Fibroblast of skin of abdomen (primary cell): ENCODE data around the gene DDRGK1.
A peak's percentile ranks its signal among the peaks of the same experiment; 100 is the strongest.
"Not testable (repeated sequence)": the region's sequence is repeated elsewhere in the genome, so short reads cannot be mapped to it uniquely, and the experiment has no call there.

Experiments used
- DNase-seq: peaks from one replicate; pipeline ENCODE4 v3.0.0-alpha.2; 2013

The DDRGK1 gene

GRCh38 chr20:3215359-3215917, 11.0 kb upstream of the DDRGK1 start:
- DNase-seq: not testable (repeated sequence)

- no peak for DNase-seq
Observed at GRCh38 chr20:3213226-3213625, 8.7 kb upstream of the DDRGK1 start.

DNA sequence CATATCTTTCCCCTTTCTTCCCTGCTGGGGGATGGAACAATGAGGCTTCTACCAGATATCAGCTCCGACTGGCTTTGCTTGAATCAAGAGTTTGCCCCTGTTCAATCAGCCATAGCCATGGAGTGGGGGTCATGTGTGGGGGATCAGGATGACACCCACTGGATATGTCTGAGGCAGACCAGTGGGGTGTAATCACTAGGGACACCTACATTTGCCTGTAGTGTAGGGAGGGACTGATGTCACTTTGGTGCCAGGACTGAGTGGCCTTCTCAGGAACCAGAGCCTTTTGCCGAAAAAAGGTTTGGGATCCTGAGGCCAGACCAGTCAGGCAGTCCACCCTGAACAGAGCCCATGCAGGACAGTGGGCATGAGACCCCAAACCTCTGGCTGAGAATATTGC, 5.9 kb upstream of the DDRGK1 start:
- DNase-seq: no peak

DNA sequence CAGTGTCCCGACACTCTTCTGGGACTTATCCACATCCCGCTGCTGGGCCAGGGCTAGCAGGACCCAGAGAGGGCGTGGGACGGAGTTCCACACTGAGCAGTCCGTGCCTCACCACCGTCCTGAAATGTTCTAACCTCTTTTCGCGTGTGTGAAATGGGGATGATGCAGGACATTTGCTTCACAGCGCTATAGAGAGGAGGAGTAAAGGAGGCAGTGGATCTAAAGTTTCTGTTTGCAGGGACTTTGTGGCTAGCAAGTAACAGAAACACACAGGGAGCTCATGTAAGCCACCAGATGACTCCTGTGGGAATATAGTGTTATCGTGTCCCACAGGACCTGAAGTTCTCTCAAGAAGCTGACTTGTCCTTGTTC, 5.5 kb upstream of the DDRGK1 start:
- no peak for DNase-seq

DNA sequence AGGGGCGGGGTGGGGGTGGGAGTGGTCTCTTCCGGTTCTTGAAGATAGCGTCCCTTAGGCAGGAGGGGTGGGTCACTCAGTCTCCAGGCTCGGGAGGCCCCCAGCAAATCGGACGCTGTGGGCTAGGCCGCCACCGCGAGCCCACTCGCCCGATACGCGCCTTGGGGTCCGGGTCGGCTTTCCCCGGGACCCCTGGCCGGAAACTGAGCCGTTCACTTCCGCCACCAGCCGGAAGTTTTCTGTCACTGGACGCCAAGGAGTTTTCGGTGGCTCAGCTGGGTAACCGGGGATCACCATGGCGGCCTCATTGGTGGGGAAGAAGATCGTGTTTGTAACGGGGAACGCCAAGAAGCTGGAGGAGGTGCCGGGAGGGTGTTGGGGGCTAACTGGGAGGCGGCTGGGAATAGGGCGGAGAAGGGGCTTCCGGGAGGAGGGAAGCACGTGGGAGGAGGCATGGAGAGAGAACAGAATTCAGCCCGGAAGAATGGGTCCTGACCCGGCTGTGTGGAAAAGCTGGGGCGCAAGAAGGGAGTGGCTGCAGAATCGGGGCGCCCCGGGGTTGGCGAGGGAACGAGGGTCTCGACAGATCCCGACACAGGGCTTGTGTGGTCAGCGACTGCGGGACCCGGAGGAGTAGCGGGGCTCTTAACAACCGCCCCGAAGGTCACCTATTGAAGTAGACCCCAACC, 4.9 kb upstream of the DDRGK1 start, which contains the start of gene ITPA:
Gene ITPA (plus strand): TSS at position 242 of the 689 bp plus-strand sequence. CDS start 54 bp downstream, at position 296.
- peak; percentile 26 for DNase-seq

DNA sequence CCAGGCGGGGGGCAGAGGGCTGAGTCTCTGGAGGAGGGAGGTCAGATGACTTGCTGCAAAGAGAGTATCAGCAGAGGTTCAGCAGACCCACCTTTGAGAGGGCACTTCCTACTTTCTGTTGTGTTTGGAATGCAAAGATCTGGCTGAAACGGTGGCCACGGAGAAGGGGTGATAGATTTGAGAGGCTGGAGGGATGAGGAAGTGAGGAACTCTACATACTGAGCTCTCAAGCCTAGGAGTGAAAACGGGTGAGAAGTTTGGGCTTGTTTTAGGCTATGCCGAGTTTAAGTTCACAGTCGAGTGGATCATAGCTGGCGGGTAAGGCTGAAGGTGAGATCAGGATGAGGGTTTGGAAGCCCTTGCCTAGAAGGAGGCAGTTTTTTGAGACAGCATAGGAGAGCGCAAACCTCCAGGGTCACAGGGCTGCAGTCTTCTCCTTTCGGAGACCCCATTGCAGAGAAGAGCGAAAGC, 4.3 kb upstream of the DDRGK1 start:
- no peak for DNase-seq

- DNase-seq: peak; percentile 10
Observed at GRCh38 chr20:3203315-3204123, 963 bp downstream of the DDRGK1 start.

- no peak for DNase-seq
Observed at GRCh38 chr20:3202965-3203314, 1.5 kb downstream of the DDRGK1 start.

- DNase-seq: no peak
Observed at GRCh38 chr20:3199976-3200755, 4.3 kb downstream of the DDRGK1 start.

GRCh38 chr20:3199206-3199605, 5.3 kb downstream of the DDRGK1 start:
- DNase-seq: no peak

- no peak for DNase-seq
Observed at GRCh38 chr20:3195590-3196237, 8.8 kb downstream of the DDRGK1 start.

- no peak for DNase-seq
Observed at GRCh38 chr20:3194617-3195280, 9.7 kb downstream of the DDRGK1 start.

DNA sequence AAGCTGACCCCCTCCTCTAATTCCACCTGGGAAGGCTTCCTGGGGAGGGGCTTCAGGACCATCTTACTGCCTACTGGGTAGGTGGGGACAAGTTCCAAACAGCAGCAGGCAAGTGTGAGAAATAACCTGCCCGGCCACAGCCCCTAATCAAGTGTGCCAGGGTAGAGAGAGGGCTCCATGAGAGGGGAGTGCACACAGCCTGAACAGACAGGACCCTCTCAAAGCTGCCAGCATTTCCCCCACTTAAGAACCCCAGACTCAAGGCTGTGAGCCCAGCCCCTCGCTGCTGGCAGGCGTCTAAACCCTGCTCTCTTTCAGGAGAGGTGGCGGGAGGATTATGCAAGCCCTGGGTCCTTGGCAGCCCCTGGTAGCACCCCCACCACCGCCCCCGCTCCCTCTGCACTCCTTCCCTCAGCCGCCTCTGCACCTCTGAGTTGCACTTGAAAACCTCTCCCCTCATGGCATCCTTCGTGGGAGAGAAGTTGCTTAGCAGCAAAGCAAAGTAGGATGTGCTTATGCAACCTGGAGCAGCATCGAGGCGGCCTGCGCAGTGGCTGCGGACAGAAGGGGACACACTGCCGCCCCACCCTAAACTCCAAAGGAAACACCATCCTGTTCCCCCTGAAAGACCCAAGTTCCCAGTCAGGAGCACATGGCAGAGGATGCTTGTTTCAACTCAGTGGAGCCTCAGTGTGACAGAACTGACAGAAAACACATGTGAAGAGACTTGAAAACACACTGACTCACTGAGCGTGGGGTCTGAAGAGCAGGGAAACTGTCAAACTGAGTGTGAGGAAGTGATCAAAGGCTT, 10.5 kb downstream of the DDRGK1 start:
- no peak for DNase-seq

- DNase-seq: no peak
Observed at GRCh38 chr20:3192226-3193015, 12.1 kb downstream of the DDRGK1 start.

GRCh38 chr20:3190681-3191111, 13.8 kb downstream of the DDRGK1 start:
- DNase-seq: no peak

- DNase-seq: no peak
Observed at GRCh38 chr20:3189561-3190131, 14.8 kb downstream of the DDRGK1 start.

GRCh38 chr20:3188823-3189413, 15.6 kb downstream of the DDRGK1 start:
- no peak for DNase-seq

DNA sequence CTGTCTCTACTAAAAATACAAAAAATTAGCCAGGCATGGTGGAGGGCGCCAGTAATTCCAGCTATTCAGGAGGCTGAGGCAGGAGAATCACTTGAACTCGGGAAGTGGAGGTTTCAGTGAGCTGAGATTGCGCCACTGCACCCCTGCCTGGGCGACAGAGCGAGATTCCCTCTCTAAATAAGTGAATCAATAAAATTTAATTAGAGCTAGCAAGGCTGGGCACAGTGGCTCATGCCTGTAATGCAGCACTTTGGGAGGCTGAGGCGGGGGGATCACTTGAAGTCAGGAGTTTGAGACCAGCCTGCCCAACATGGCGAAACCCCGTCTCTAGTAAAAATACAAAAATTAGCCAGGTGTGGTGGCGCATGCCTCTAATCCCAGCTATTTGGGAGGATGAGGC, 16.6 kb downstream of the DDRGK1 start:
- DNase-seq: not testable (repeated sequence)
